Body of pancreas (tissue), 4 donors: ENCODE measurements around the gene ST8SIA4. TPM values are rescaled to one million over a fixed set of nuclear protein-coding genes. Genes with fewer than 3 reads are reported as not detected.
A peak's percentile ranks its signal among the peaks of the same experiment; 100 is the strongest.

Source experiments
- ATAC-seq: fragments of 150-250 bp; one replicate; pipeline ENCODE4 v1.9.1; 2016
- DNase-seq, 4 donors: peaks; one replicate each; pipeline ENCODE4 v3.0.0-alpha.2; 2019
- H3K27ac ChIP-seq, 4 donors: fragments of 200-600 bp; sonication (generic); 1 replicate in 3 of 4; 2 replicates in 1 of 4; pipeline versions ENCODE4 v1.5.1 to v1.6.1; 2016 to 2019; ENCODE audit warnings: mild to moderate bottlenecking in 1 of 4, mixed read lengths in 1 of 4, moderate library complexity in 1 of 4
- H3K27me3 ChIP-seq, 2 donors: fragments of 200-600 bp; sonication (generic); one replicate each; pipeline ENCODE4 v1.6.0; 2016; ENCODE audit warnings: mild to moderate bottlenecking in 1 of 2
- H3K36me3 ChIP-seq, 2 donors: fragments of 200-600 bp; sonication (generic); replicated peaks in 1 of 2; 2 replicates each; pipeline ENCODE4 v1.5.1; 2016; ENCODE audit warnings: low read depth in 2 of 2; ENCODE audit not compliant: insufficient read depth in 1 of 2
- H3K4me1 ChIP-seq: fragments of 200-600 bp; sonication (generic); one replicate; pipeline ENCODE4 v1.6.0; 2016
- H3K4me3 ChIP-seq, 2 donors: fragments of 200-600 bp; sonication (generic); 1 replicate in 1 of 2; 2 replicates in 1 of 2; pipeline ENCODE4 v1.5.1; 2016 to 2019
- H3K9me3 ChIP-seq, 3 donors: fragments of 200-600 bp; sonication (generic); 1 replicate in 2 of 3; 2 replicates in 1 of 3; pipeline ENCODE4 v1.5.1; 2016
- POLR2A ChIP-seq, 3 donors: fragments of 450-650 bp; IDR thresholded peaks; one replicate each; pipeline ENCODE4 v1.6.1; 2016; ENCODE audit warnings: antibody characterized with exemption in 3 of 3, mild to moderate bottlenecking in 2 of 3
- WGBS, 2 donors: methylation state at CpG; one replicate each; pipeline ENCODE4 v1.1.5; 2017; 5-methylcytosine and 5-hydroxymethylcytosine counted together
- intact Hi-C: fragments of 100-400 bp; cut with DNase I; formaldehyde crosslinking; loops from one replicate; pipeline ENCODE4 v1.15.1; 2023
- total RNA-seq, 2 donors: library from RNA; depleted of rRNA; stranded (reverse); fragments of >200 nt; gene quantifications; one replicate each; pipeline ENCODE4 v1.1.0, GENCODE V29; 2016
- TF ChIP-seq, protein P1 (sequence below), 7 experiments: fragments of 450-650 bp in 4 of 7; fragments of 200-600 bp in 3 of 7; sonication (generic) in 3 of 7; IDR thresholded peaks; one replicate each; pipeline ENCODE4 v1.5.1; 2016 to 2019; ENCODE audit warnings: antibody characterized with exemption in 7 of 7

Gene ST8SIA4
- total RNA-seq, 2 donors from 2014 or later, result 0.66 to 2.1 TPM

DNA sequence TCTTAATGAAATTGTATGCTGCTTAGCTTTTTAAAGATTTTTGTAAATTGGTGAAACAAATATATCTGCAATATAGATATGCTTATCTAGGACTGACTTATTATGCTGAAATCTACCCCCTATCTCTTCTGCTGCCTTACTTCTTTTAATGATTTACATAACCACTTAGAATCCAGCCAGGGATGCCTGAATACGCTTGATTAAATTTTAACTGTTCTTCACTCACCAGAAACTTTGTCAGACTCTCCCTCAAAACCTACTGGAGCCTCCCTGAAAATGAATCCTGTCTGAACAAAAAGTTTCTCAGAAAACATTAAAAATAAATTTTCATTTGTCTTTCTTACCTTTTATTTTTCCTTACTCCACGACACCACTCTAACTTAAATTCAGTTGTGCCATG is 111.7 kb downstream of the ST8SIA4 start:
- no peak for TF ChIP-seq POLR2A (IDR thresholded peaks at IDR 0.05)
- TF ChIP-seq, protein P1, sequence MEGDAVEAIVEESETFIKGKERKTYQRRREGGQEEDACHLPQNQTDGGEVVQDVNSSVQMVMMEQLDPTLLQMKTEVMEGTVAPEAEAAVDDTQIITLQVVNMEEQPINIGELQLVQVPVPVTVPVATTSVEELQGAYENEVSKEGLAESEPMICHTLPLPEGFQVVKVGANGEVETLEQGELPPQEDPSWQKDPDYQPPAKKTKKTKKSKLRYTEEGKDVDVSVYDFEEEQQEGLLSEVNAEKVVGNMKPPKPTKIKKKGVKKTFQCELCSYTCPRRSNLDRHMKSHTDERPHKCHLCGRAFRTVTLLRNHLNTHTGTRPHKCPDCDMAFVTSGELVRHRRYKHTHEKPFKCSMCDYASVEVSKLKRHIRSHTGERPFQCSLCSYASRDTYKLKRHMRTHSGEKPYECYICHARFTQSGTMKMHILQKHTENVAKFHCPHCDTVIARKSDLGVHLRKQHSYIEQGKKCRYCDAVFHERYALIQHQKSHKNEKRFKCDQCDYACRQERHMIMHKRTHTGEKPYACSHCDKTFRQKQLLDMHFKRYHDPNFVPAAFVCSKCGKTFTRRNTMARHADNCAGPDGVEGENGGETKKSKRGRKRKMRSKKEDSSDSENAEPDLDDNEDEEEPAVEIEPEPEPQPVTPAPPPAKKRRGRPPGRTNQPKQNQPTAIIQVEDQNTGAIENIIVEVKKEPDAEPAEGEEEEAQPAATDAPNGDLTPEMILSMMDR (IDR thresholded peaks at IDR 0.05), result no peak
- WGBS, 2 donors, result 61 to 98% methylated on average over 2 of the region's 2 CpGs
- intact Hi-C loops, result no loop called here
- ATAC-seq (no peak), DNase-seq (no peak)
- no peak overlapping the region for H3K4me3 ChIP-seq
- no peaks in the 10 kb centered on the region for H3K9me3 ChIP-seq
- H3K4me1 ChIP-seq, result peaks cover 7% of the 10 kb centered on the region
- H3K36me3 ChIP-seq, result no peaks in the 10 kb centered on the region
- no peak overlapping the region for H3K27ac ChIP-seq
- no peaks in the 10 kb centered on the region for H3K27me3 ChIP-seq

- H3K4me3 ChIP-seq, result no peak overlapping the region
- ATAC-seq (no peak), DNase-seq (no peak)
- no peaks in the 10 kb centered on the region for H3K27me3 ChIP-seq
- TF ChIP-seq POLR2A (IDR thresholded peaks at IDR 0.05), result no peak
- TF ChIP-seq, protein P1 (IDR thresholded peaks at IDR 0.05), result no peak
- peaks cover 7% of the 10 kb centered on the region for H3K4me1 ChIP-seq
- no peak overlapping the region for H3K27ac ChIP-seq
- intact Hi-C loops, result no loop called here
- no peaks in the 10 kb centered on the region for H3K9me3 ChIP-seq
- no peaks in the 10 kb centered on the region for H3K36me3 ChIP-seq
- 49 to 54% methylated on average over 2 of the region's 2 CpGs for WGBS, 2 donors
Observed at GRCh38 chr5:100790951-100791350, 112.1 kb downstream of the ST8SIA4 start.

- no peaks in the 10 kb centered on the region for H3K9me3 ChIP-seq
- no peak overlapping the region for H3K4me3 ChIP-seq
- TF ChIP-seq, protein P1 (IDR thresholded peaks at IDR 0.05), result no peak
- ATAC-seq (peak; percentile 45), DNase-seq (peak in 2 of 4 donors; percentile 11 to 18)
- no peak overlapping the region for H3K27ac ChIP-seq
- H3K36me3 ChIP-seq, result no peaks in the 10 kb centered on the region
- H3K4me1 ChIP-seq, result peaks cover 7% of the 10 kb centered on the region
- H3K27me3 ChIP-seq, result no peaks in the 10 kb centered on the region
- intact Hi-C loops, result no loop called here
- 13 to 27% methylated on average over 4 of the region's 4 CpGs for WGBS, 2 donors
Observed at GRCh38 chr5:100790170-100790665, 112.9 kb downstream of the ST8SIA4 start.

DNA sequence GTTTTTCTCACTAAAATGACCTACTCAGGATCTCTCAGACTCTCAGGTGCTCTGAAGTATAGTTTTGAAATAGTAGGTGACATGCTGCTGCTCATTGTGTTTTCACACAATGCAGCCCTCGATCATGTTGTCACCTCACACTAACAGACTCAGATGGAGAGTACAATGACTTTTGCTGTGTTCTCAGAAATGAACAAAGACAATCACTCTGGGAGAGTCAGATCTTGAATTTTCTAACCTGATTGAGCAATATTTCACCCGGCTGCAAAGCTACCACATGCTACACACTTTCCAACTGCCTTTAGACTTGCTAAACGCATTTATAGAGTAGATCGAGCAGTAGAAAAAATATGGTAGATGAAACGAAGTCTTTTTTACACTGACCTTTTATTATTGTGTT is 113.4 kb downstream of the ST8SIA4 start:
- intact Hi-C loops, result no loop called here

GRCh38 chr5:100788417-100788816 is 114.7 kb downstream of the ST8SIA4 start:
- Histone ChIP-seq H3K9me3 (no peaks in the 10 kb centered on the region), H3K4me3 (no peak overlapping the region), H3K36me3 (no peaks in the 10 kb centered on the region), H3K4me1 (peaks cover 7% of the 10 kb centered on the region), H3K27ac (no peak overlapping the region), H3K27me3 (no peaks in the 10 kb centered on the region)
- intact Hi-C loops, result no loop called here
- DNase-seq, result no peak
- WGBS, 2 donors, result 52 to 55% methylated on average over 2 of the region's 2 CpGs
- no peak for ATAC-seq
- TF ChIP-seq, protein P1 (IDR thresholded peaks at IDR 0.05), result no peak
- TF ChIP-seq POLR2A (IDR thresholded peaks at IDR 0.05), result no peak

More for the DNA sequence above, 113.4 kb downstream of the ST8SIA4 start:
- WGBS, 2 donors, result 30 to 42% methylated on average over 5 of the region's 5 CpGs
- no peak overlapping the region for H3K27ac ChIP-seq
- no peak for DNase-seq
- no peak overlapping the region for H3K4me3 ChIP-seq
- H3K27me3 ChIP-seq, result no peaks in the 10 kb centered on the region
- no peaks in the 10 kb centered on the region for H3K36me3 ChIP-seq
- no peaks in the 10 kb centered on the region for H3K9me3 ChIP-seq
- TF ChIP-seq POLR2A (IDR thresholded peaks at IDR 0.05), result no peak
- TF ChIP-seq, protein P1 (IDR thresholded peaks at IDR 0.05), result no peak
- ATAC-seq, result no peak
- H3K4me1 ChIP-seq, result peaks cover 7% of the 10 kb centered on the region
